GM19043 (cell line): ENCODE results near the gene BABAM2.
"Not testable (repeated sequence)": the region's sequence is repeated elsewhere in the genome, so short reads cannot be mapped to it uniquely, and the experiment has no call there.

Experiments used
- ATAC-seq: cut with Tn5 transposase; IDR thresholded peaks from one replicate; pipeline ENCODE4 v1.9.1; 2021; ENCODE audit warnings: low read depth; ENCODE audit not compliant: unreplicated experiment

BABAM2 gene

GRCh38 chr2:28098501-28099225, 208.1 kb downstream of the BABAM2 start:
- ATAC-seq = no peak

GRCh38 chr2:28101123-28101522, 210.6 kb downstream of the BABAM2 start:
- ATAC-seq = no peak

- no peak for ATAC-seq
Measured at GRCh38 chr2:28101892-28102291, 211.4 kb downstream of the BABAM2 start.

- ATAC-seq = no peak
Measured at GRCh38 chr2:28102455-28102874, 211.9 kb downstream of the BABAM2 start.

- ATAC-seq = no peak
Measured at GRCh38 chr2:28103611-28104010, 213.1 kb downstream of the BABAM2 start.

- ATAC-seq = no peak
Measured at GRCh38 chr2:28108143-28108542, 217.6 kb downstream of the BABAM2 start.

GRCh38 chr2:28113771-28114170, 223.2 kb downstream of the BABAM2 start:
- not testable (repeated sequence) for ATAC-seq

- no peak for ATAC-seq
Measured at GRCh38 chr2:28117104-28117596, 226.6 kb downstream of the BABAM2 start.

GRCh38 chr2:28119631-28120030, 229.1 kb downstream of the BABAM2 start:
- no peak for ATAC-seq

GRCh38 chr2:28128281-28128950, 237.9 kb downstream of the BABAM2 start:
- ATAC-seq = no peak

- no peak for ATAC-seq
Measured at GRCh38 chr2:28129955-28130695, 239.6 kb downstream of the BABAM2 start.

- no peak for ATAC-seq
Measured at GRCh38 chr2:28133778-28134177, 243.2 kb downstream of the BABAM2 start.

GRCh38 chr2:28134262-28134812, 243.8 kb downstream of the BABAM2 start:
- ATAC-seq = no peak

GRCh38 chr2:28134857-28135256, 244.3 kb downstream of the BABAM2 start:
- no peak for ATAC-seq

GRCh38 chr2:28135324-28135723, 244.8 kb downstream of the BABAM2 start:
- ATAC-seq = no peak

GRCh38 chr2:28135799-28136198, 245.3 kb downstream of the BABAM2 start:
- no peak for ATAC-seq

GRCh38 chr2:28136556-28136955, 246.0 kb downstream of the BABAM2 start:
- no peak for ATAC-seq

GRCh38 chr2:28137221-28137620, 246.7 kb downstream of the BABAM2 start:
- ATAC-seq = no peak

- no peak for ATAC-seq
Measured at GRCh38 chr2:28142386-28142785, 251.9 kb downstream of the BABAM2 start.

GRCh38 chr2:28148000-28148399, 257.5 kb downstream of the BABAM2 start:
- no peak for ATAC-seq

- no peak for ATAC-seq
Measured at GRCh38 chr2:28148566-28148965, 258.0 kb downstream of the BABAM2 start.
